HCT116 (cell line): ENCODE results near the gene PLCXD3. TPM values are rescaled to one million over a fixed set of nuclear protein-coding genes. Genes with fewer than 3 reads are reported as not detected.

Source experiments
- ATAC-seq: fragments of 200-7000 bp; cut with Tn5 transposase; 2 replicates; pipeline ENCODE4 v1.9.1; 2020; ENCODE audit warnings: mild to moderate bottlenecking, moderate library complexity
- BruUV-seq: library from RNA; stranded (reverse); fragments of 400-500 nt; replicated peaks from 2 replicates; lab custom pipeline; 2021; lab: Mats Ljungman, UMichigan
- CTCF ChIA-PET: fragments of 300-600 bp; sonication (Branson Sonifier 250); formaldehyde crosslinking; loops from one replicate; lab custom pipeline; 2021; ENCODE audit warnings: antibody characterized with exemption; lab: Charles Lee
- POLR2A ChIA-PET: fragments of 300-600, 350-600 bp; sonication (Branson Sonifier 250); formaldehyde crosslinking; loops from one replicate; lab custom pipeline; 2021; ENCODE audit warnings: antibody characterized with exemption; lab: Charles Lee
- RAD21 ChIA-PET, 2 experiments: fragments of 300-600 bp; sonication (Branson Sonifier 250); formaldehyde crosslinking; loops; one replicate each; lab custom pipeline; 2023; ENCODE audit warnings: low total read pairs in 2 of 2; ENCODE audit not compliant: uncharacterized antibody in 2 of 2, unreplicated experiment in 2 of 2, low non-redundant PET in 1 of 2; lab: Charles Lee
- DNase-seq: peaks from one replicate; pipeline ENCODE4 v3.0.0-alpha.2; 2010; ENCODE audit warnings: low read depth, low spot score
- H2AFZ ChIP-seq: fragments of 200-600 bp; shearing (Covaris generic), sonication (generic); 2 replicates; pipeline ENCODE4 v1.6.1; 2017; ENCODE audit warnings: low read depth, mixed run types, mixed read lengths, antibody characterized with exemption, low read length; ENCODE audit not compliant: poor library complexity, severe bottlenecking
- H3K27ac ChIP-seq: 2 replicates; pipeline ENCODE4 v1.5.1; 2012; ENCODE audit warnings: low read depth, low read length
- H3K27me3 ChIP-seq: fragments of 200-600 bp; sonication (generic); 2 replicates; pipeline ENCODE4 v1.6.1; 2016; ENCODE audit warnings: mixed run types, low read length, mixed read lengths; ENCODE audit not compliant: insufficient read depth
- H3K36me3 ChIP-seq, 2 experiments: fragments of 200-500 bp in 1 of 2; fragments of 200-600 bp in 1 of 2; sonication (Bioruptor generic) in 1 of 2; sonication (generic) in 1 of 2; 2 replicates each; pipeline versions ENCODE4 v1.5.1 to v1.6.1; 2014 to 2016; ENCODE audit warnings: low read length in 2 of 2, inconsistent platforms in 1 of 2, mixed read lengths in 1 of 2, mixed run types in 1 of 2; ENCODE audit not compliant: insufficient read depth in 2 of 2, control insufficient read depth in 1 of 2
- H3K4me1 ChIP-seq, 2 experiments: fragments of 200-600 bp in 1 of 2; sonication (generic) in 1 of 2; 2 replicates each; pipeline versions ENCODE4 v1.5.1 to v1.6.1; 2012 to 2017; ENCODE audit warnings: low read length in 2 of 2, inconsistent platforms in 1 of 2, mild to moderate bottlenecking in 1 of 2, mixed read lengths in 1 of 2, mixed run types in 1 of 2, moderate library complexity in 1 of 2; ENCODE audit not compliant: insufficient read depth in 2 of 2, control insufficient read depth in 1 of 2
- H3K4me2 ChIP-seq: fragments of 200-600 bp; sonication (generic); 2 replicates; pipeline ENCODE4 v1.6.1; 2017; ENCODE audit warnings: mixed run types, low read length, mixed read lengths
- H3K4me3 ChIP-seq, 2 experiments: fragments of 200-600 bp in 1 of 2; sonication (generic) in 1 of 2; replicated peaks in 1 of 2; 2 replicates each; pipeline ENCODE4 v1.5.1; 2011 to 2016; ENCODE audit warnings: low read length in 2 of 2, control low read depth in 1 of 2, low read depth in 1 of 2, mild to moderate bottlenecking in 1 of 2, mixed read lengths in 1 of 2, mixed run types in 1 of 2
- H3K79me2 ChIP-seq: fragments of 200-600 bp; sonication (generic); 2 replicates; pipeline ENCODE4 v1.6.1; 2017; ENCODE audit warnings: mild to moderate bottlenecking, mixed run types, low read length, moderate library complexity, mixed read lengths; ENCODE audit not compliant: insufficient read depth
- H3K9ac ChIP-seq: fragments of 200-600 bp; sonication (generic); 2 replicates; pipeline ENCODE4 v1.6.1; 2016; ENCODE audit warnings: low read length, mixed read lengths
- H3K9me2 ChIP-seq: fragments of 200-600 bp; sonication (generic), shearing (Covaris generic); 2 replicates; pipeline ENCODE4 v1.6.1; 2017; ENCODE audit warnings: mixed run types, mild to moderate bottlenecking, moderate library complexity; ENCODE audit not compliant: insufficient read depth
- H3K9me3 ChIP-seq, 2 experiments: fragments of 200-500 bp in 1 of 2; fragments of 200-600 bp in 1 of 2; sonication (Bioruptor generic) in 1 of 2; sonication (generic) in 1 of 2; 2 replicates each; pipeline ENCODE4 v1.6.1; 2014 to 2017; ENCODE audit warnings: low read length in 2 of 2, mixed read lengths in 2 of 2, inconsistent platforms in 1 of 2, low read depth in 1 of 2, mild to moderate bottlenecking in 1 of 2, mixed run types in 1 of 2, moderate library complexity in 1 of 2; ENCODE audit not compliant: control insufficient read depth in 1 of 2, insufficient read depth in 1 of 2
- H4K20me1 ChIP-seq: fragments of 200-600 bp; sonication (generic), shearing (Covaris generic); 2 replicates; pipeline ENCODE4 v1.6.1; 2017; ENCODE audit warnings: mixed run types, mild to moderate bottlenecking, moderate library complexity; ENCODE audit not compliant: insufficient read depth
- CBX3 ChIP-seq: IDR thresholded peaks from 2 replicates; pipeline ENCODE4 v1.6.1; 2012; ENCODE audit warnings: low read depth
- CEBPB ChIP-seq: IDR thresholded peaks from 2 replicates; pipeline ENCODE4 v1.6.1; 2012; ENCODE audit warnings: low read depth
- CTCF ChIP-seq, 3 experiments: fragments of 200-600 bp in 1 of 3; sonication (generic) in 1 of 3; IDR thresholded peaks in 2 of 3; conservative IDR thresholded peaks in 1 of 3; 2 replicates each; pipeline ENCODE4 v1.5.1; 2012 to 2017; ENCODE audit warnings: low read depth in 2 of 3, low read length in 2 of 3, antibody characterized with exemption in 1 of 3, borderline replicate concordance in 1 of 3, control low read depth in 1 of 3, mild to moderate bottlenecking in 1 of 3, mixed read lengths in 1 of 3, mixed run types in 1 of 3, moderate library complexity in 1 of 3; ENCODE audit not compliant: insufficient read depth in 1 of 3
- EGR1 ChIP-seq: IDR thresholded peaks from 2 replicates; pipeline ENCODE4 v1.6.1; 2012; ENCODE audit warnings: low read depth
- EZH2 ChIP-seq: fragments of 200-600 bp; sonication (generic); IDR thresholded peaks from 2 replicates; pipeline ENCODE4 v1.6.1; 2017; ENCODE audit warnings: antibody characterized with exemption, mixed run types
- JUND ChIP-seq: IDR thresholded peaks from 2 replicates; pipeline ENCODE4 v1.6.1; 2012
- POLR2AphosphoS5 ChIP-seq: IDR thresholded peaks from 2 replicates; pipeline ENCODE4 v1.6.1; 2011; ENCODE audit warnings: mild to moderate bottlenecking, low read depth, low read length, moderate library complexity
- RAD21 ChIP-seq: IDR thresholded peaks from 2 replicates; pipeline ENCODE4 v1.6.1; 2012; ENCODE audit warnings: low read depth, mild to moderate bottlenecking
- SIN3A ChIP-seq: IDR thresholded peaks from 2 replicates; pipeline ENCODE4 v1.6.1; 2012; ENCODE audit warnings: low read depth
- SP1 ChIP-seq: IDR thresholded peaks from 2 replicates; pipeline ENCODE4 v1.6.1; 2012; ENCODE audit warnings: low read depth
- SRF ChIP-seq: IDR thresholded peaks from 2 replicates; pipeline ENCODE4 v1.6.1; 2012; ENCODE audit warnings: low read depth
- YY1 ChIP-seq: IDR thresholded peaks from 2 replicates; pipeline ENCODE4 v1.6.1; 2011; ENCODE audit warnings: low read length, low read depth, moderate library complexity, mild to moderate bottlenecking; ENCODE audit not compliant: insufficient replicate concordance; ENCODE audit errors: extremely low read depth
- ZFX ChIP-seq: fragments of 450-650 bp; IDR thresholded peaks from 2 replicates; pipeline ENCODE4 v1.6.1; 2017
- ZNF274 ChIP-seq: fragments of 200-500 bp; sonication (Bioruptor generic); IDR thresholded peaks from 2 replicates; pipeline ENCODE4 v1.6.1; 2014; ENCODE audit warnings: mild to moderate bottlenecking, low read depth, low read length, inconsistent platforms
- intact Hi-C: fragments of 100-400 bp; cut with micrococcal nuclease; formaldehyde crosslinking; loops from 2 replicates; pipeline ENCODE4 v1.10.0; 2022
- total RNA-seq: library from RNA; stranded (reverse); gene quantifications from one replicate; pipeline ENCODE4 v1.2.1, GENCODE V29; 2021; ENCODE audit not compliant: unreplicated experiment
- TF ChIP-seq, protein P1 (sequence below): IDR thresholded peaks from 2 replicates; pipeline ENCODE4 v1.6.1; 2011; ENCODE audit warnings: mild to moderate bottlenecking, low read length, moderate library complexity; ENCODE audit not compliant: insufficient replicate concordance; ENCODE audit errors: extremely low read depth
- TF ChIP-seq, protein P2 (sequence below): IDR thresholded peaks from 2 replicates; pipeline ENCODE4 v1.6.1; 2012
- TF ChIP-seq, protein P3 (sequence below): IDR thresholded peaks from 2 replicates; pipeline ENCODE4 v1.6.1; 2012

Gene PLCXD3
- total RNA-seq, 1 experiment from 2014 or later: not detected

GRCh38 chr5:41312478-41313060 lies 197.8 kb downstream of the PLCXD3 start:
- no peak overlapping the region for H3K9ac ChIP-seq
- H3K27ac ChIP-seq: no peak overlapping the region
- H3K4me1 ChIP-seq: no peaks in the 10 kb centered on the region
- no peaks in the 10 kb centered on the region for H3K27me3 ChIP-seq
- no peaks in the 10 kb centered on the region for H3K79me2 ChIP-seq
- no peaks in the 10 kb centered on the region for H4K20me1 ChIP-seq
- no peak for DNase-seq
- H3K9me2 ChIP-seq: no peaks in the 10 kb centered on the region
- H3K36me3 ChIP-seq: no peaks in the 10 kb centered on the region
- H3K4me3 ChIP-seq: no peak overlapping the region
- H2AFZ ChIP-seq: no peak overlapping the region
- intact Hi-C loops: no loop called here
- TF ChIP-seq EGR1 (no peak), CBX3 (no peak), RAD21 (no peak), YY1 (no peak), POLR2AphosphoS5 (no peak), ZFX (no peak), SRF (no peak), ZNF274 (no peak), JUND (no peak), CTCF (IDR thresholded peaks at IDR 0.05 in 2 of 3, conservative IDR thresholded peaks at IDR 0.05 in 1 of 3; ENCODE audit: borderline replicate concordance in 1 of 3, insufficient read depth in 1 of 3, low read depth in 2 of 3, low read length in 2 of 3) (no peak), CEBPB (no peak), SIN3A (no peak), SP1 (no peak), EZH2 (no peak)
- TF ChIP-seq, protein P1, sequence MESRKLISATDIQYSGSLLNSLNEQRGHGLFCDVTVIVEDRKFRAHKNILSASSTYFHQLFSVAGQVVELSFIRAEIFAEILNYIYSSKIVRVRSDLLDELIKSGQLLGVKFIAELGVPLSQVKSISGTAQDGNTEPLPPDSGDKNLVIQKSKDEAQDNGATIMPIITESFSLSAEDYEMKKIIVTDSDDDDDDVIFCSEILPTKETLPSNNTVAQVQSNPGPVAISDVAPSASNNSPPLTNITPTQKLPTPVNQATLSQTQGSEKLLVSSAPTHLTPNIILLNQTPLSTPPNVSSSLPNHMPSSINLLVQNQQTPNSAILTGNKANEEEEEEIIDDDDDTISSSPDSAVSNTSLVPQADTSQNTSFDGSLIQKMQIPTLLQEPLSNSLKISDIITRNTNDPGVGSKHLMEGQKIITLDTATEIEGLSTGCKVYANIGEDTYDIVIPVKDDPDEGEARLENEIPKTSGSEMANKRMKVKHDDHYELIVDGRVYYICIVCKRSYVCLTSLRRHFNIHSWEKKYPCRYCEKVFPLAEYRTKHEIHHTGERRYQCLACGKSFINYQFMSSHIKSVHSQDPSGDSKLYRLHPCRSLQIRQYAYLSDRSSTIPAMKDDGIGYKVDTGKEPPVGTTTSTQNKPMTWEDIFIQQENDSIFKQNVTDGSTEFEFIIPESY: no peak
- TF ChIP-seq, protein P2, sequence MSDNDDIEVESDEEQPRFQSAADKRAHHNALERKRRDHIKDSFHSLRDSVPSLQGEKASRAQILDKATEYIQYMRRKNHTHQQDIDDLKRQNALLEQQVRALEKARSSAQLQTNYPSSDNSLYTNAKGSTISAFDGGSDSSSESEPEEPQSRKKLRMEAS: no peak
- TF ChIP-seq, protein P3, sequence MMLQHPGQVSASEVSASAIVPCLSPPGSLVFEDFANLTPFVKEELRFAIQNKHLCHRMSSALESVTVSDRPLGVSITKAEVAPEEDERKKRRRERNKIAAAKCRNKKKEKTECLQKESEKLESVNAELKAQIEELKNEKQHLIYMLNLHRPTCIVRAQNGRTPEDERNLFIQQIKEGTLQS: no peak
- TF ChIP-seq, all 23 proteins: peak for 0
- ChIA-PET RAD21 (no interaction called here), POLR2A (no interaction called here), CTCF (no interaction called here)
- BruUV-seq: no TSS peak
- Histone ChIP-seq H3K4me2 (no peak overlapping the region), H3K9me3 (no peaks in the 10 kb centered on the region)
- no peak for ATAC-seq
